ENCODE measurements around the gene RNF208.

Gene RNF208

DNA sequence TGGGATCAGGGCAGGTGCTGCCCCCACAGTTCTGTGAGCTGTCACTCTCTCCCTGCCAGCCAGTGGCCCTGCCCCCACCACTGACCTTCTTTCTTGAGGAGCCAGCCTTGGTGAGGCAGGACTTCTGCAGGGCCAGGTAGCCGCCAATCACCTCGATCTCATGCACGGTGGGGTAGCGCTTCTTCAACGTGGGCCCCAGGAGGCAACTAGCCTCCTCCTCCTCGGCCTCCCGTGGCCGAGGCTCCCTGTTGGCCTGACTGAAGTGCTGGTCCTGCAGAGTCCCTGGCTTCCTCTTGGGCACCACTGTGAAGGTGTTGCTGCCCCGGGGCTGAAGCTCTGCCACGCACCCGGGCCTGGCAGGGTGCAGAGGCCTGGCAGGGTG lies 23.1 kb downstream of the RNF208 start:
- H3K4me3 ChIP-seq (ENCODE audit: low read depth, low read length) = peak overlapping the region; percentile 50
- no peak for DNase-seq (ENCODE audit: low read depth)

DNA sequence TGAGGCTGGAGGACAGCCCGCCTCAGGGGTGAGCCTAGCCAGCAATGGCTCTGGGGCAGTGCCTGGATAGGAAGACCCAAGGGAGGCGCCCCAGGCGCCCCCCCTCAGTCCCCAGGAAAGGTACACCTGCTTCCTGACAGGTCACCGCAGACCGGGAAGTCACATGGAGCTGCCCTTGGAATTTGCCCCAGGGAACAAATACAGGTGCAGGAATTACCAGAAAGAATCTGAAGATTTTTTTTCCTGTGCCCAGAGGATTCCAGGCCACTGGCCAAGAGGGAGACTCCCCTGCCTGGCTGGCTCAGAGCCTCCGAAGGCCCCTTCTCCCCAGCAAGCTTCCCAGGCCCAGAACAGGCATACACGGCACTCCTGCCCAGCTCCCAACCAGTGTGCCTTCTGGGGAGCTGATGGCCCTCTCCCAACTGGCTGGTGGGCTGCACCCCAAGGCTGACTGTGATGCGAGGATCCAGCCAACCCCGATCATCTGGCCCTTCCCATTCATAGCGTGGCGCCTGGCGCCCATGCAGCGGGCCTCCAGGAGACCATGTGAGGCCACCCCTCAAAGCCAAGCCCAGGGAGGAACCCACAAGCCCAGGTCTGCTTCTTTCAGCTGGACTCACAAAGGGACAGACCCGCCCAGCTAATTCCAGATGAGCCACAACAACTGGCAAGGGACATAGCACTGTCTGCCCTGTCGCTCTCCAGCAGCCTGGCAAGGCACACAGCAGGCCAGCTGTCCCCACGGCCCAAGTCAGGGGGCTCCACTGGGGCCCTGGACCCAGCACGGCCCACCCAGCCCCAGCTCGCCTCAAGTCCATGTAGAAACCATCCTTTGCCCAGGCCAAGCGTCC lies 23.8 kb downstream of the RNF208 start:
- H3K4me3 ChIP-seq (ENCODE audit: low read depth, low read length) = peak overlapping the region; percentile 50
- no peak for DNase-seq (ENCODE audit: low read depth)

DNA sequence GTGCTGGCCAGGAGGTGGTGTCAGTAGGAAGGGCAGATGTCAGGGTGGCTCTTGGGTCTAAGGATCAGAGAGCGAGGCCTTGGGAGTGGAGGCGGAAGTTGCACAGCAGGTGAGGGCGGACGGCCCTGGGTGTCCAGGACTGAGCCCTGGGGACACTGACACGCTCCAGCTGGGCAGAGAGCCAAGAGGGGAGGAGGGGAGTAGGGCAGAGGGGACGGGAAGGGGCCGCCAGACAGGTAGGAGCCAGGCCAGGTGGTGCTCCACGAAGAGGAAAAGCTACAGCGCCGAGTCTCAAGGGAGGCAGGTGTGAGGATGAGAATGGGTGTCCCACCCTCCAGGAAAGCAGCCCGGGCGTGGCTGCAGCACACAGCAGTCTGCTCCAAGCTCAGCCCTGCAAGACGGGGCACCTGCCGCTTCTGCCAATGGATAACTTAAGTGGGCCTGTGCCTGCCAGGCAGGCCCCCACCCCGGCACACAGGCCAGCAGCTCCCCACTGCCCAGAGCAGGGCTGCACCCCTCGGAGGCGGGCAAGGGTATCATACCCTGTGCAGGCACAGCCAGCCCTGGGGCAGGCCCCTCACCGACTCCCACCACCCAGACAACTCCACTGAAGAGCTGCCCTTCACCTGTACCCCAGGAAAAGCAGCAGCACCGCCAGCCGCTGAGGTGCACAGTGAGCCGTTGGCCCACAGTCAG lies 26.4 kb downstream of the RNF208 start:
- no peak overlapping the region for H3K4me3 ChIP-seq (ENCODE audit: low read depth, low read length)
- DNase-seq (ENCODE audit: low read depth) = no peak

DNA sequence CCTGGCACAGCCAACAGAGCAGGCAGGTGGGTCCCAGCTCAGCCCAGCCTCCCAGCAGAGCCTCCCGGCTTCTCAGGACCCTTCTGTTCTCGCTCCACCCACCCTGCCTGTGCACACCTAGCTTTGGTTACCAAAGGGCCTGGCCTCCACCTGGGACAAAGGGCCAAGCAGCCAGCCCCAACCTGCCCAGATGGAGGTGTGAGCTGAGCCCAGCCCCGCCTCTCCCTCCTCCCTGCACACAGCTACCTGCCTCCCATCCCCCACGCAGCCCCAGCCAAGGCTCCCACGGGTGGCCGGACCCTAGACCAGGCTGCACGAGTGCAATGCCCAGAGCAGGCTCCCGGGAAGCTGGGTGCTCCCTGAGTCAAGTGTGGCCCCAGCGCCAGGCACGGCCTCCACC lies 27.1 kb downstream of the RNF208 start:
- DNase-seq (ENCODE audit: low read depth) = no peak
- H3K4me3 ChIP-seq (ENCODE audit: low read depth, low read length) = no peak overlapping the region

DNA sequence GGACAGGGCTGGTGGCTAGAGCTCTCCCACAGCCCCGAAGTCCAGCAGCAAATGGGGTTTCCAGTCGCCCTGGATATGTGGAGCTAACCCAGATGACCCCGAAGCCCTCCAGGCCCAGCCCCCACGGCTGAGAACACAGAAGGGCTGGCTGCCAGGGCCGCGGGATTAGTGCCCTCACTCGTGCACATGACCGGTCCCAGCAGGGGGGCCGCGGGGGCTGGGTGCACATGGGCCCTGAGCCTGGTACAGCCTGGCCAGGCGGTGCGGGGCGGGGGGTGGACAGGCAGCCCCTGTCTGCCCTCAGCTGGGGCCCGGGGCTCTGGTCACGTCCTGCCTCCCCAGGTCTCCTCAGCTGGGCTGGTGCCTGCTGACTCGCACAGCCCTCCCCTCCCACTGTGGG lies 27.7 kb downstream of the RNF208 start:
- no peak for DNase-seq (ENCODE audit: low read depth)
- H3K4me3 ChIP-seq (ENCODE audit: low read depth, low read length) = no peak overlapping the region

DNA sequence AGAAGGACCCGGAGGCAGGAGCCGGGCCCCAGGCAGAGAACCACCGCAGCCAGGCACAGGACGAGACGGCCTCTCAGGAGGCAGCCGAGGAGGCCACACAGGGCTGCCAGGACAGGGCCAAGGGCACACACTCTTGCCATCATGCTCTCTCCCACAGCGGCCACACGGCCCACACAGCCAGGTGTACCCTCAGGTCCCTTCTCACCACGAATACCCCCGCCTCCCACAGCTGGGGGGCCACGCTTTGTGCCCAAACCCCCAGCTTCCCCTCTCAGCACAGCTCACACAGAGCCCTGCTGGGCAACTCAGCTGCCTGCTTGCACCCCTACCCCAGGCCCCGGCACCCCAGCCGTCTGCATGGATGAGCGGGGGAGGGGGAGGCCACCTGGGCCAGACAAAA lies 28.3 kb downstream of the RNF208 start:
- no peak overlapping the region for H3K4me3 ChIP-seq (ENCODE audit: low read depth, low read length)

DNA sequence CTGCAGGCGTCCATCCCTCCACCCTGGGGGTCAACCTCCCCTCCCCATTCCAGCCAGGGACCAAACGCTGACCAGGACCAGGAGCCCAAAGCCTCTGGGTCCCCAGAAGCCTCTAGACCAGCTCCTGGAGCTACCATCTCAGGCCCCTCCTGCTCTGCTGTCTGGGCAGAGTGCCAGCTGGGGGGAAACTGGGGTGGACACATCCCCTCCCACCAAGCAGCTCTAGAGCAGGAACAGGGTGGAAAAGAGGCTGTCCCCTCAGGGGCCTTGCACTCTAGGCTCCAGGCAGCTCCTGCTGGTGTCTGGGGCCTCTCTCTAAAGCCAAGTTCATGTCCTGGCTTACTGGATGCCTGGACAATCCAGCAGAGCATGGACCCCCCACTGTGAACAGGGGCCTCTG lies 29.2 kb downstream of the RNF208 start:
- H3K4me3 ChIP-seq (ENCODE audit: low read depth, low read length) = no peak overlapping the region

More for the DNA sequence above, 28.3 kb downstream of the RNF208 start:
- no peak for DNase-seq (ENCODE audit: low read depth)

DNA sequence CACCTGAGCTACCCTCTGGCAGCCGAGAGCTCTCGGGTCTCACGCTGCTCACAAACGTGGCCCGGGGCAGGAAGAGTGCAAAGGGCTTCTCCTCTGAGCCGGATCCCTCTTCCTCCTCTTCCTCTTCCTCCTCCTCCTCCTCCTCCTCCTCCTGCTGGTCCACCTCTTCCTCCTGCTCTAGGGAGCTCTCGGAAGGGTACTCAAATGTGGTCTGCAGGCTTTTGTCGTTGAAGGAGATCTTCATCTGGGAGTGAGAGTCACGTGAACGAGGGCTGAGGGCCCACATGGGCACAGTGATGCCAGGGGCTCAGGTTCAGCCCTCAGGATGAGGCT lies 29.6 kb downstream of the RNF208 start:
- no peak overlapping the region for H3K4me3 ChIP-seq (ENCODE audit: low read depth, low read length)
- DNase-seq (ENCODE audit: low read depth) = no peak

More for the DNA sequence above, 29.2 kb downstream of the RNF208 start:
- no peak for DNase-seq (ENCODE audit: low read depth)

DNA sequence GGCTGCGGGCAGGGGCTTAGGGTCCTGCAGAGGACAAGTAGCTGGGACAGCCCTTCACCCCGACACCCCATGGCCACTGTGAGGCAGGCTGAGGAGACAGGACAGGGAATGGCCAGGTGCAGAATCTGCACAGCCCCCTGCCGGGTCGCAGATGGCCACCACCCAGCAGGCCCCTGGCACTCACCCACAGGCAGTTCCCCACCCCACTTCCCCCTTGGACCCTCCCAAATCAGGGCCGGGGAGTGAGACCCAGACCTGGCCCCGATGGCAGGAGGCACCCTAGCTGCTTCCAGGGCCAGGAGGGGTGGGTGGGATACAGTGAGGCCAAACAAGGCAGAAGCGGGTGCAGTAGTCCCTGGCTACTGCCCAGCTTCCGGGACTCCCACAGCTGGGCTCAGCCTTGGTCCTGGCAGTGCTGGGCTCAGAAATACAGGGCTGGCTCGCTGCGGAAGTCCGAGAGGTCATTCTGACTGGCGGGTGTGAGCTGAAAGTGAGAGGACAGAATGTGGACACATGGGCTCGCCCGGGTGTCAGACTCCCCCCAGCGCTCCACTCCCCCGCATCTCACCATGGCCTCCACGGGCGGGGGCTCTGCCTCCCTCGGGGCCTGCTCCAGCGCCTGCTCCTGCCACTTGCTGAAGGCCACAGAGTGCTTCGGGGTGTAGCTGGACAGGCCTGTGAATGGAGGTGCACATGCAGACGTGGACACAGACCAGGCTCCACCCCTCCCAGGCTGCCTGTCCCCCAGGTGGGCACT lies 30.2 kb downstream of the RNF208 start:
- no peak for DNase-seq (ENCODE audit: low read depth)
- H3K4me3 ChIP-seq (ENCODE audit: low read depth, low read length) = no peak overlapping the region

DNA sequence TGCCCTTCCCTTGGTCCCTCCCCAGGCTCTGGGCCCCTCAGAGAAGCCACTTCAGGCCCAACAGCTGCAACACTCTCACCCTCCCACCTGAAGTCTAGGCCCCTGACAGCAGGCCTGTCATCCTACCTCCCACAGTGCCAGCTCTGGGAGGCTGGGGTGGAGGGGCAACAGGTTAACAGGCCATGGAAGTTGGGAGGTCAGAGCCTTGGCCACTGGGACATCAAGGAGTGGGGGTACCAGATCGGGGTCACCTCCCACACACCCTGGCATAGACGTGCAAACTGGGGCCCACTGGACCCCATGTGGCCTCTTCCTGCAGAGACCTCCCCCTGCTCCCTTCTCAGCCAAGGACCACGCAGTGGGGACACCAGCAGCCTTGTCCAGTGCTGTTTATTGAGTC lies 30.8 kb downstream of the RNF208 start:
- DNase-seq (ENCODE audit: low read depth) = no peak
- H3K4me3 ChIP-seq (ENCODE audit: low read depth, low read length) = no peak overlapping the region

DNA sequence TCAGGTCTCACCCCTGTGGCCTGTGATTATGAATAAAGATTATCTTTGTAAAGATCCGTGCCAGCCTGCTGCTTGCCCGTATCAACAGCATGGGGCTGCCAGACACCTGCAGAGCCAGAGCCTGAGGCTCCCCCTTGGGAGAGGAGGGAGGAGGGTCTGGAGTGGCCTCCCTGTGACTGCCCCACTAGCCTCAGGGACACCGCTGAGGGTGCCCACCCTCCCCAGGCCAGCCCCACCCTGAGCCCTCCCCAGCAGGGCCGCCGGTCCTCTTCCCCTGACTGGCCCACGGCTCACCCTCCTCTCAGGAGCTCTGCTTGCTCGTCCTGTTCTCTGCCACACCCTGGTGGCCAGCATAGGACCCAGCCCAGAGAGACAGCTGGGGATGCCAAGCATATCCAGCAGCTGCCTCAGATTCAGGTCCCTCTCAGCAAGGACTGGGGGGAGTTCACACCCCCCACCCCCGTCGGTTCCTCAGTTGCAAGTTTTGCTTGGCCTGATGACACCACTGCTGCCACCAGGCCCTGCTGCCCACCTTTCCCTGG lies 31.7 kb downstream of the RNF208 start:
- no peak for DNase-seq (ENCODE audit: low read depth)
- H3K4me3 ChIP-seq (ENCODE audit: low read depth, low read length) = no peak overlapping the region

DNA sequence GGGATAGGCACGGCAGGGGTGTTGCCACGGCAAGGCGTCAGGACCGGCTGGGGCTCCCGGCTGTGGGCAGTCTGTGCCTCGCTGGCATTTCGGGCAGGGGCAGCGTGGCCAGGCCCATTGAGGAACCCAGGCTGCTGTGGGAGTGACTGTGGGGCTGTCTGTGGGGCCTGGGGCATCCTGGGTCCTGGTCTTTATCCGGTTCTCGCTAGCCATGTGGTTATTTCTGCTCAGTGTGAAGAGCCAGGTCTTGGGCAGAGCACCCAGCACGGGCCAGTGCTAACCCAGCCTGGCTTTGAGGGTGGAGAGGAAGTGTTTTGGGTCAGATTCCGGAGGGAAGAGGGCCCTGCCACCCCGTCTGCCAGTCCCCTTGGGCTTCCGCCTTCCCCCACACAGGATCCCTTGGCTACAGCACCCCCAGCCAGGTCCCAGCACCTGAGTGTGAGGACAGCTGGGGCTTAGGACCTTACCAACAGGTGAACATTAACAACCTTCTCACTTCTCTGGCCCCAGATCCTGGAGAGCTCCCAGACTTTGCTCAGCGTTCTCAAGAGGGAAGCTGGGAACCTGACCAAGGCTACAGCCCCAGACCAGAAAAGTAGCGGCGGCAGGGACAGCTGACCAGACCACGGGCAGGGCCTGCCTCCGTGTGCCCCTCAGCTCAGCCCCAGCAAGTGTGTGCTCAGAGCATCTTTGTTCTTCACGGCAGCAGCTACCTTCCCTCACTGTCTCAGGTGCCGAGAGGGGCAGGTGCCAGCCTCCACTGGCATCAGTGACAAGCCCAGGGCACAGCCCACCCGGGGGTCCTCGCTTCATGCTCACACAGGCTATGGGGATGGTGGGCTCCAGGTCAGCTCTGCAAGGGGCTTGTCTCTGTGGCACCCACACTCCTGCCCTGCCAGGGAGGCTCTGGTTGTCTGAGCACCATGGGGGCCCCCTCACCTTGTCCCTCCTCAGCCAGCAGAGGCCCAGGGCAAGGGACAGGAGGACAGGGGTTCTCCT lies 32.4 kb downstream of the RNF208 start:
- H3K4me3 ChIP-seq (ENCODE audit: low read depth, low read length) = peak overlapping the region; percentile 98
- DNase-seq (ENCODE audit: low read depth) = no peak

DNA sequence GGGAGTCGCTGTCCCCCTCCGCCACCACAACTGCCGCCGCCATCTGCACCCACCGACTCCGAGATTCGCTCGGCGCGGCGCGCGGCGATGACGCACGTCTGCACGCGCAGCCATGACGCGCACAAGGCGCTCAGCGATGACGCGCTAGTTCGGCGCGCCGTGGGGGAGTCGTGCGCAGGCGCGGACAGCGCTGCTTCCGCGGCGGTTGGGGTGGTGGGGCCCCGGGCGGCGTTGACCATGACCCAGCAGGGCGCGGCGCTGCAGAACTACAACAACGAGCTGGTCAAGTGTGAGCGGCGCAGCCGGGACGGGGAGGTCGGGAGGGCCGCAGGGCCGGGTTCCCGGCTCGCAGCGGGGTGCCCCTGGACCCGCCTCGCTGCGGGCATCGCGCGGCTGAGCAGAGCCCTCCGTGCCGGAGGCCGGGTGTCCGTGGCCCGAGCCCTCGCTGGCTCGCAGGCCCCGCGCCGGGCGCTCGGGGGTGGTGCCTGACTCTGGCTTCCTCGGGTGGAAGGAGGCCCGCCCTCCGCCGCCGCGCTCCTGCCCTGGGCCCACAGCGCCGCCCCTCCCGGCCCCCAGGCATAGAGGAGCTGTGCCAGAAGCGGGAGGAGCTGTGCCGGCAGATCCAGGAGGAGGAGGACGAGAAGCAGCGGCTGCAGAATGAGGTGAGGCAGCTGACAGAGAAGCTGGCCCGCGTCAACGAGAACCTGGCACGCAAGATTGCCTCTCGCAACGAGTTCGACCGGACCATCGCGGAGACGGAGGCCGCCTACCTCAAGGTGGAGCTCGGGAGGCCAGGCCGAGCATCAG lies 33.3 kb downstream of the RNF208 start, which contains the start of the genes ANAPC2 and SSNA1:
Gene ANAPC2 (minus strand): TSS at position 71 of the 807 bp plus-strand sequence. CDS start 28 bp downstream, at position 43.
Gene SSNA1 (plus strand): TSS at position 187 of the 807 bp plus-strand sequence. CDS start 51 bp downstream, at position 238.
- H3K4me3 ChIP-seq (ENCODE audit: low read depth, low read length) = peak within 1 kb of the TSS; percentile 98
- peak; percentile 78 for DNase-seq (ENCODE audit: low read depth)

DNA sequence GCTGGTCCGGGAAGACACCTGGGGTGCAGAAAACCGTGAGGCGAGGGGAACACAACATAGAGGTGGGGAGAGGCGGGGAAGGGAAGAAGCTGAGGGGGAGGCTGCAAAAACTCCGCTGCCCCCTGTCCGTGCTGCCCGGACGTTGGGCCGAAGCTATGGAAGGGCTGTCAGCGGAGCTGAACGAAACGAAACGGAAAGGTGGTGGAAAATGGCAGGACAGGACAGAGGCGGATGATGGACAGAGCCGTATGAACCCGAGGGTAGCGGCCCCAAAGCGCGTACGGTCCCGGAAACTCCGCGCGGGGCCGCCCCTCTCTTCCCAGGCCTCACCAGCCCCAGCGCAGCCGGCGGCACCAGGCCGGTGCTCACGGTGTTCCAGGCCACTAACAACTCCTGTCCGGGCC lies 34.0 kb downstream of the RNF208 start:
- DNase-seq (ENCODE audit: low read depth) = no peak
- peak overlapping the region; percentile 98 for H3K4me3 ChIP-seq (ENCODE audit: low read depth, low read length)

DNA sequence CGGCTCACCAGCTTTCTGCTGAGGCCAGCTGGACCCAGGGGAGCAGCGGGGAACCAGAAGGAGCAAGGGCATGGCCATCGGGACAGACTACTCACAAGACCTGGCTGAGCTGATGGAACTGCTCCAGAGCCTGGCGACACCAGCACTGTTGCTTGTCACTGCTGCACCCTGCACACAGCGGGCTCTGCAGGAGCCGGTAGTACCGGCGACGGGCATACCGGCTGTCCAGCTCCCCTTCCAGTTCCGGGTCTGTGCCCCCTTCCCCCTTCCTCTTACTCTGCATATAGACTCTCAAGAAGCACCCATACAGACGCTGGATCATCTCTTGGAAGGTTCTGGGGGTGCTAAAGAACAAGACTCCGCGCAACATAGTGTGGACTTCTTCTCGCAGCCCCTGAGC lies 34.7 kb downstream of the RNF208 start:
- DNase-seq (ENCODE audit: low read depth) = no peak

DNA sequence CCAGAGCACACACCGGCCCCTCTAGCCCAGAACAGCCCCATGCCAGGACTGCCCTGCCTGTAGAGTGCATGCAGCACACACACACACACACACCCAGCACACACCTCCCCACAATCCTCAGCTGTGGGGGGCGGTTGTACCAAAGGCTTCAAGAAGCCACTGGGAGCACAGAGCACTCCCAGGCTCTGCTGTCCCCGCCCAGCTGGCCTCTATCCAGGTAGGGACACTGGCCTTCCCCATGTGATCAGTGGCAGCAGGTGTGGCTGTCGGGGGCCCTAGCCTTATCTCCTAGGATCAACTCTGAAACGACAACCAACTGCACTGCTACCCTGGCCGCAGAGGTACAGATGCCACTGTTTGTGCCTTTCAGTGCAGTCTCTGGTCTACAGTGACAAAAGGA lies 35.7 kb downstream of the RNF208 start:
- DNase-seq (ENCODE audit: low read depth) = no peak
- H3K4me3 ChIP-seq (ENCODE audit: low read depth, low read length) = no peak overlapping the region

More for the DNA sequence above, 34.7 kb downstream of the RNF208 start:
- H3K4me3 ChIP-seq (ENCODE audit: low read depth, low read length) = peak overlapping the region; percentile 98

DNA sequence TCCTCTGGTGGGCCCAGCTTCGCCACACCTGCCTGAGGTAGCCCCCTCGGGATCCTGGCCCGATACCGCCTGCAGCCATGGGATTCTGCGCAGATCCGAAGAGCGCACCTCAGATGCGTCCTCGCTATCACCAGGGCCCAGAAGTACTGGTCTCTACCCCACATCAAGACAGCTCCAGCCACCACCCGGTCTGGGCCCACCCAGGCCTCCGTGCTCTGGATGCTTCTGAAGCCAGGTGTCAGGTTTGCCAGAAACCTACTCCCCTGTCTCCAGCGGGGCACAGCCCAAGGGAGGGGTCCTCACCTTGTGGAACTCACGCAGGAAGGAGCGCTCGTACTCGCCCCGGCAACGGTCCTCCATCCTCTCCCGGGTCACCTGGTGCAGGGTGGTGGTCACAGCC lies 36.1 kb downstream of the RNF208 start:
- no peak overlapping the region for H3K4me3 ChIP-seq (ENCODE audit: low read depth, low read length)
- DNase-seq (ENCODE audit: low read depth) = no peak

Data from skeletal muscle cell (primary cell).